Gastroesophageal sphincter (tissue), 3 donors: ENCODE measurements around the gene CLDN15.

Experiments
- POLR2A ChIP-seq, 2 donors: fragments of 450-650 bp; IDR thresholded peaks; one replicate each; pipeline ENCODE4 v1.6.1; 2017; ENCODE audit warnings: antibody characterized with exemption in 2 of 2, mild to moderate bottlenecking in 2 of 2, moderate library complexity in 1 of 2
- POLR2AphosphoS5 ChIP-seq: sonication (generic); formaldehyde crosslinking; IDR thresholded peaks from one replicate; pipeline ENCODE4 v1.6.1; 2017; ENCODE audit warnings: antibody characterized with exemption
- TF ChIP-seq, protein P1 (sequence below), 4 experiments: fragments of 200-600 bp in 2 of 4; fragments of 450-650 bp in 2 of 4; sonication (generic) in 1 of 4; IDR thresholded peaks; one replicate each; pipeline ENCODE4 v1.5.1; 2017 to 2019; ENCODE audit warnings: antibody characterized with exemption in 4 of 4, mild to moderate bottlenecking in 2 of 4, moderate library complexity in 2 of 4

DNA sequence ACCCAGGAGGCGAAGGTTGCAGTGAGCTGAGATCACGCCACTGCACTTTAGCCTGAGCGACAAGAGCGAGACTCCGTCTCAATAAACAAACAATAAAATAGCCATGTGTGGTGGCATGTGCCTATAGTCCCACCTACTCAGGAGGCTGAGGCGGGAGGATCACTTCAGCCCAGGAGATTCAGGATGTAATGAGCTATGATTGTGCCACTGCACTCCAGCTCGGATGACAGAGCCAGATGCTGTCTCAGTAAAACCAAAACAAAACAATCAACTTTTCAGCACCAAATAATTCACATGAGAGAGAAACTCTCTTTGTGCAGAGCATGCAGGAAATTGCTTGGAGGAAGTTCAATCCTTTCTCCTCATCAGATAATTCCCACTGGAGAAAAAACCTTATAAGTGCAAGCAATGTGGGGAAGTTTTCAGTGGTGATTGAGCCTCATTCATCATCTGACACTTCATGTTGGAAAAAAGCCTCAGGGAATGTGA lies 20.7 kb upstream of the CLDN15 start:
- TF ChIP-seq POLR2A (IDR thresholded peaks at IDR 0.05) (no peak), POLR2AphosphoS5 (no peak)
- TF ChIP-seq, protein P1, sequence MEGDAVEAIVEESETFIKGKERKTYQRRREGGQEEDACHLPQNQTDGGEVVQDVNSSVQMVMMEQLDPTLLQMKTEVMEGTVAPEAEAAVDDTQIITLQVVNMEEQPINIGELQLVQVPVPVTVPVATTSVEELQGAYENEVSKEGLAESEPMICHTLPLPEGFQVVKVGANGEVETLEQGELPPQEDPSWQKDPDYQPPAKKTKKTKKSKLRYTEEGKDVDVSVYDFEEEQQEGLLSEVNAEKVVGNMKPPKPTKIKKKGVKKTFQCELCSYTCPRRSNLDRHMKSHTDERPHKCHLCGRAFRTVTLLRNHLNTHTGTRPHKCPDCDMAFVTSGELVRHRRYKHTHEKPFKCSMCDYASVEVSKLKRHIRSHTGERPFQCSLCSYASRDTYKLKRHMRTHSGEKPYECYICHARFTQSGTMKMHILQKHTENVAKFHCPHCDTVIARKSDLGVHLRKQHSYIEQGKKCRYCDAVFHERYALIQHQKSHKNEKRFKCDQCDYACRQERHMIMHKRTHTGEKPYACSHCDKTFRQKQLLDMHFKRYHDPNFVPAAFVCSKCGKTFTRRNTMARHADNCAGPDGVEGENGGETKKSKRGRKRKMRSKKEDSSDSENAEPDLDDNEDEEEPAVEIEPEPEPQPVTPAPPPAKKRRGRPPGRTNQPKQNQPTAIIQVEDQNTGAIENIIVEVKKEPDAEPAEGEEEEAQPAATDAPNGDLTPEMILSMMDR (IDR thresholded peaks at IDR 0.05) = no peak
